ENCODE data around the gene CAVIN2. TPM values are rescaled to one million over a fixed set of nuclear protein-coding genes. Genes with fewer than 3 reads are reported as not detected.
A peak's percentile ranks its signal among the peaks of the same experiment; 100 is the strongest.

The CAVIN2 gene
- total RNA-seq, 4 donors from 2014 or later = 6.7 to 18.8 (median 10.0) TPM

- WGBS, 2 donors = 37 to 42% methylated on average over 9 of the region's 9 CpGs
- intact Hi-C loops (cut with DNase I; ENCODE audit: low total_unique reads) = no loop called here
- no peak for DNase-seq (ENCODE audit: low spot score in 2 of 2)
Observed at GRCh38 chr2:191845248-191845715, 1.6 kb downstream of the CAVIN2 start.

DNA sequence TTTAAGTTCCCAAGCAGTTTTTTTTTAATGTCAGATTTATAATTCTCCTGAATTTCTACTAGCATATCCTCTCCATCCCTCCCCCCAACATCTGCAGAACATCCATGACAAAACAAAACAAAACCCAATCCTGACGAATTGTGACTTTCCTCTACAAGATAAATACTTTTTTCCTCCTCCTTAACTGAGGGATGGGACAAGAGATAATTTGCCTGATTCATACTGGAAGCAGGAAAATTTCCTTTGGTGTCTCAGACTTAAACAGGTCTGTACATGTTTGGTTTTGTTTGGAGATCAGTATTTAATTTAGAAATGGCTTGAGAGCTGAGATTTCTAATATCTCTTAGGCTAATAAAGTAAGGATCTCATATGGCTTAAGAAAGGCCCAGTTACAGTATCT lies 2.2 kb downstream of the CAVIN2 start:
- no peak overlapping the region for H3K4me3 ChIP-seq (ENCODE audit: low read depth, poor library complexity, severe bottlenecking)
- TF ChIP-seq POLR2A (IDR thresholded peaks at IDR 0.05) = no peak
- TF ChIP-seq, protein P1, sequence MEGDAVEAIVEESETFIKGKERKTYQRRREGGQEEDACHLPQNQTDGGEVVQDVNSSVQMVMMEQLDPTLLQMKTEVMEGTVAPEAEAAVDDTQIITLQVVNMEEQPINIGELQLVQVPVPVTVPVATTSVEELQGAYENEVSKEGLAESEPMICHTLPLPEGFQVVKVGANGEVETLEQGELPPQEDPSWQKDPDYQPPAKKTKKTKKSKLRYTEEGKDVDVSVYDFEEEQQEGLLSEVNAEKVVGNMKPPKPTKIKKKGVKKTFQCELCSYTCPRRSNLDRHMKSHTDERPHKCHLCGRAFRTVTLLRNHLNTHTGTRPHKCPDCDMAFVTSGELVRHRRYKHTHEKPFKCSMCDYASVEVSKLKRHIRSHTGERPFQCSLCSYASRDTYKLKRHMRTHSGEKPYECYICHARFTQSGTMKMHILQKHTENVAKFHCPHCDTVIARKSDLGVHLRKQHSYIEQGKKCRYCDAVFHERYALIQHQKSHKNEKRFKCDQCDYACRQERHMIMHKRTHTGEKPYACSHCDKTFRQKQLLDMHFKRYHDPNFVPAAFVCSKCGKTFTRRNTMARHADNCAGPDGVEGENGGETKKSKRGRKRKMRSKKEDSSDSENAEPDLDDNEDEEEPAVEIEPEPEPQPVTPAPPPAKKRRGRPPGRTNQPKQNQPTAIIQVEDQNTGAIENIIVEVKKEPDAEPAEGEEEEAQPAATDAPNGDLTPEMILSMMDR (IDR thresholded peaks at IDR 0.05) = no peak
- WGBS, 2 donors = 15 to 32% methylated on average over 1 of the region's 1 CpG
- intact Hi-C loops (cut with DNase I; ENCODE audit: low total_unique reads) = no loop called here
- no peak for DNase-seq (ENCODE audit: low spot score in 2 of 2)

More at GRCh38 chr2:191845248-191845715, 1.6 kb downstream of the CAVIN2 start:
- H3K4me3 ChIP-seq (ENCODE audit: low read depth, poor library complexity, severe bottlenecking) = peak overlapping the region; percentile 1
- no peak for TF ChIP-seq POLR2A (IDR thresholded peaks at IDR 0.05)
- TF ChIP-seq, protein P1 (IDR thresholded peaks at IDR 0.05) = no peak

DNA sequence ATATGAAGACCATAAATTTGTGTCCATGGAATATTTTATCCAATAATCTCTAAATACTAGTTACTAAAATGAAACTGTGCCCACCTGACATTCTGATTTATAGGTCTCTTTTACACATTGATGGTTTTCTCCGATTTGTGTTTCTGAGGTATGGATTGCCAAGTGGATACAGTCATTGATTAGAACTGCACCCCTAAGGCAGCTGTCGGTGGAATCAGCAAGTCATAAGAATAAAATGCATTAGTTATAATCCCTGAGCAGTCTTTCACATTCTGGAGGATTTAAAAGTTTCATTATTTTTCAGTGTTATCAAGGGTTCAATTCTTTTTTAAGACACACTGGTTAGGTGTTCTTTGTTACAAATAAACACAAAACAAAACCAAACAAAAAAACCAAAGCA lies 6.0 kb downstream of the CAVIN2 start:
- WGBS, 2 donors = 66 to 67% methylated on average over 2 of the region's 2 CpGs
- intact Hi-C loops (cut with DNase I; ENCODE audit: low total_unique reads) = no loop called here
- H3K4me3 ChIP-seq (ENCODE audit: low read depth, poor library complexity, severe bottlenecking) = no peak overlapping the region

DNA sequence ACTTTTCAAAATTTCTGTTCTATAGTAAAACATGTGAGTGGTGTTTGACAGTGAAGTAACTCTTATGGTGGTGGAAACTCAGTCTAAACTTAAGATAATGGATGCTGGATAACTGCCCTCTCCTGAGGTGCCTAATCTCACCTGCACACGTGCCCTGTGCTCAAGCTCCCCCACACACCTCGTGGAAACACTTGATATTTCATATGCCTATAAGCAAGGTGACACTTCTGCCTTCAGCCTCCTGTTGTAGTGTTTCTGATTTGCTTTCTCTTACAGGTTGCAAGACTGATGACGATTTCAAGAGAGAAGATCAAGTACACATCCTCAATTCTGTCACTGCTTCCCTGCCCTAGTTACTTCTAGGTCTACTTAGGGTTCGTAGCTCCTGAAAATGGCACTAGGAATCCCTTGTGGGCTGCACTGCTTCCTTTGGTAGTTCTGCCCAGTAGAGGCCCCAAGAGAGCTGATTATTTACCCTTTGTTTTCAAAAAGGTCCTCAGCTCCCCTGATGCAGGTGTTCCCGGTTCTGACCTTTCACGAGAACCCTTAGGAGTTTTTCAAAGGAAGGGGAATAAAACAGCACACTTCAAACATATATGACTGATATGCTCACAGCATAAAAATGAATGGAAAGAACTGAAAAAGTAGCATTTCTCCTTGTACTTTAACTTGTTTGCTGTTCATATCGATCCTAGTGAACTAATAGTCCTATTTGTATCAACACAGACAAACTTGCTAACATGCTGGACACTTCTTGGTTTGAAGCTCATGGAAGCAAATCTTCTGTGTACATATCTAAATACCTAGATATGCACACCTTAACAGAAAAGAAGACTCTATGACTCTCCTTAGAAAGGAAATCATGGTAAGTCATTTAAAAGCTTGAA lies 6.7 kb downstream of the CAVIN2 start:
- TF ChIP-seq POLR2A (IDR thresholded peaks at IDR 0.05) = no peak
- TF ChIP-seq, protein P1 (IDR thresholded peaks at IDR 0.05) = no peak
- intact Hi-C loops (cut with DNase I; ENCODE audit: low total_unique reads) = no loop called here
- no peak for DNase-seq (ENCODE audit: low spot score in 2 of 2)
- no peak overlapping the region for H3K4me3 ChIP-seq (ENCODE audit: low read depth, poor library complexity, severe bottlenecking)
- WGBS, 2 donors = 78% methylated on average over 7 of the region's 7 CpGs

More for the DNA sequence above, 6.0 kb downstream of the CAVIN2 start:
- TF ChIP-seq, protein P1 (IDR thresholded peaks at IDR 0.05) = no peak
- no peak for TF ChIP-seq POLR2A (IDR thresholded peaks at IDR 0.05)
- no peak for DNase-seq (ENCODE audit: low spot score in 2 of 2)

DNA sequence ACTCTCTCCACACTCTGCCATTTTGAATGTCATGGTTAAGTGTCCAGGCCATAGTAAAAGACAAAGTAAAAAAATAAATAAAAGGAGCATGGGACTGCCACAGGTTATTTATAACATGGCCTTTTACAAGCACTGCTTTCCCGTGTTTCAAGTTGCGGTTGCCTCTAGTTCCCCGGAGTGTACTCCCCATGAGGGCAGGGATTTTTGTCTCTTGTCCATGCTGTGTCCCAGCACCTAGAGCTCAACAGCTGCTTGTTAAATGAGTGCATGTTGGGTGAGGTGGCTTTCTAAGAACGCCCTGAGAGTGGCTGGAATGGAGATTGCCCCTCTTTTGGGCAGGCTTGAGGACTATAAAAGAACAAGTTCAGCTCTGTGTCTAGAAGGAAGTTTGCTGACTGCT lies 8.4 kb downstream of the CAVIN2 start:
- TF ChIP-seq POLR2A (IDR thresholded peaks at IDR 0.05) = no peak
- TF ChIP-seq, protein P1 (IDR thresholded peaks at IDR 0.05) = no peak
- no peak overlapping the region for H3K4me3 ChIP-seq (ENCODE audit: low read depth, poor library complexity, severe bottlenecking)
- intact Hi-C loops (cut with DNase I; ENCODE audit: low total_unique reads) = no loop called here
- WGBS, 2 donors = 90 to 92% methylated on average over 4 of the region's 4 CpGs
- DNase-seq (ENCODE audit: low spot score in 2 of 2) = no peak
